A673 (cell line): ENCODE data around the gene RALGPS1.

Experiments used
- EZH2 ChIP-seq: fragments of 200-600 bp; sonication (generic); IDR thresholded peaks from 2 replicates; pipeline ENCODE4 v1.6.1; 2017; ENCODE audit warnings: borderline replicate concordance, low read depth, mild to moderate bottlenecking, mixed read lengths, antibody characterized with exemption, low read length; ENCODE audit not compliant: poor library complexity, severe bottlenecking
- TF ChIP-seq, protein P1 (sequence below): fragments of 300-800, 200-600 bp; sonication (generic); conservative IDR thresholded peaks from 2 replicates; pipeline ENCODE4 v1.5.1; 2017; ENCODE audit warnings: low read depth, mild to moderate bottlenecking, antibody characterized with exemption, low read length, moderate library complexity, mixed read lengths

DNA sequence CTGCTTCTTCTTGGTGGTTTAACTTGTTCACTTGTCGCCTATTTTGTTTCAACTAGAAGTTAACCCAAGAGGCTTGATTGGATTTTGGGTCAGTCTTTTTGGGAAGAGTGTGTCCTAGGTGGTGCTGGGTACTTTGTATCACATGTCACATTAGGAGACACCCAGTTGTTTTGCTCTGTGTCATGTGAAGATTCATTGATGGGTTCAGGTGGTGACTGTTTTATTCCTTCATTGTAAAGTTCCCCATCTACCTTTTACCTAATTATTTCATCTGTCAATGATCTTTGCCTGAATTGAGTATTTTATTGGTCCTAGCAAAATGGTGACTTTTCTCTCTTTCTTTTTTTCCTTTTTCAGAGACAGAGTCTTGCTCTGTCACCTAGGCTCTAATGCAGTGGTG lies 69.2 kb downstream of the RALGPS1 start:
- TF ChIP-seq EZH2 = no peak
- TF ChIP-seq, protein P1, sequence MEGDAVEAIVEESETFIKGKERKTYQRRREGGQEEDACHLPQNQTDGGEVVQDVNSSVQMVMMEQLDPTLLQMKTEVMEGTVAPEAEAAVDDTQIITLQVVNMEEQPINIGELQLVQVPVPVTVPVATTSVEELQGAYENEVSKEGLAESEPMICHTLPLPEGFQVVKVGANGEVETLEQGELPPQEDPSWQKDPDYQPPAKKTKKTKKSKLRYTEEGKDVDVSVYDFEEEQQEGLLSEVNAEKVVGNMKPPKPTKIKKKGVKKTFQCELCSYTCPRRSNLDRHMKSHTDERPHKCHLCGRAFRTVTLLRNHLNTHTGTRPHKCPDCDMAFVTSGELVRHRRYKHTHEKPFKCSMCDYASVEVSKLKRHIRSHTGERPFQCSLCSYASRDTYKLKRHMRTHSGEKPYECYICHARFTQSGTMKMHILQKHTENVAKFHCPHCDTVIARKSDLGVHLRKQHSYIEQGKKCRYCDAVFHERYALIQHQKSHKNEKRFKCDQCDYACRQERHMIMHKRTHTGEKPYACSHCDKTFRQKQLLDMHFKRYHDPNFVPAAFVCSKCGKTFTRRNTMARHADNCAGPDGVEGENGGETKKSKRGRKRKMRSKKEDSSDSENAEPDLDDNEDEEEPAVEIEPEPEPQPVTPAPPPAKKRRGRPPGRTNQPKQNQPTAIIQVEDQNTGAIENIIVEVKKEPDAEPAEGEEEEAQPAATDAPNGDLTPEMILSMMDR = no peak
